Kidney capillary endothelial cell (primary cell): Measurements from ENCODE around the gene CADM2.

Experiments
- DNase-seq: peaks from one replicate; pipeline ENCODE4 v3.0.0-alpha.2; 2018; ENCODE audit warnings: low spot score

CADM2 gene

DNA sequence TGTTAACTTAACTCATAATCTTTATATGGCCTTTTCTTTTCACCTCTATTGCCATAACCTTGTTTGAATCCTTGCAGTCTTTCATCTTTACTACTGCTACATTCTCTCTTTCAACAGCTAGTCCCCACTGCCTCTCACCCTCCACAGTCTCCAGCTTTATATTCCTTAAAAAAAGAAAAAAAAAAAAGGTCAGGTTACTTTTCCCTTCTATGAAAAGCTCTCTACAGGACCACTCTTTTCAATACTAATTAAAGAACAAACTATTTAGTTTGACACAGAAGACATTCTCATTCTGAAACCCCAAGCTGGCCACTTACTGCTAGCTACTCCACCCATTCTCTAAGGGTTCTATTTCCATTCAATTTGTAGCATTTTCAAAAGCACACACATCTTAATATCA lies 25.6 kb downstream of the CADM2 start:
- no peak for DNase-seq

DNA sequence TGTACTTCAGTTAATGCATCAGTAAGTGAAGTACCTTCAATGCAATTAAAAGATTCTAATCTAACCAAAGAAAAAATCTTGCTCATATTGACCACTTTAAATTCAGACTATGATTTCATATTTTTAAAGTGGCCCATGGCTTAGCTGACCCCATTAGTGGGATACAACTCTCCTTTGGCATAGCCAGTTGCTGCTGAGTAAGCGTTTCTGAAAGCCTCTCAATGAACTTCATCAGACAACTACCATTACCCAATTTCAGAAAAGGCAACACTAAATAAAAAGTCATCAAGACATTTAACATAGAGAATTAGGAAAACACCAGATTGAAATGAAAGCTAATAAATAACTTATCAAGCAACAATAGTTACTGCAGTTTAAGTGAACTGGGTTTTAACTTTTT lies 27.0 kb downstream of the CADM2 start:
- no peak for DNase-seq

DNA sequence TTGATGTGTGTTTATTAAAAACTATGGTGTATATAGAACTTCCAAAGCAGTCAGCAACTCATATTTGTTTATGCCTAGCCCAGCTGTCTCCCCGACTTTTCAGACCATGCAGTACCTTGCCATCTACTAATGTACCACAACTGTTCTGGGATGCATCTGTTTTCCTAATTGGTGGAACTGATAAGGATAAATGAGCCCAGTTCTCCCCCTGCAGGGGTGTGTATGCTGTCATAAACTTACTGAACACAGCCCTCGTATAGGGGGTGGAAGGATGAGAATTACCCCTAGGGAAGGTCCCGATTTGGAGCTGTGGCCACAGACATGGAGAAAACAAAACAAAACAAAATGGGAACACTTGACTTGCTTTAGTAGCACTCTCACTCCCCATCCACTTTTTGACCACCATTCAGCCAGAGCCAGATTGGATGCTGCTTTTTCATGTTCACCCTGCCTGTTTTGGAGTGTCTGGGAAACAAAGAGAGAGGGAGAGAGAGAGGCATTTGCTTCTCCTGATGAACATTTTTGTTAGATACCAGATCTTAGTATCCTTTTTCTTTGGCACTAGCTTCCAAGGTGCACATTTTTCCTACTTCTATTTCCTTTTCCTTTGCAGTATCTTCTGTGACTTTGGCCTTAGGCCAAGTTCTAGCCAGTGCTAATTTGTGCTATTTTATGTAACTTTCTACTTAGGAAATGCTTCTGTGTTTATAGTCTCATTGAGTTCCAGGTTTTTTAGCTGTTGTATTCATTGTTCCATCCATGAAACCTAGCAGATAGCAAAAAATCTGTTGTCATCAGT lies 29.1 kb downstream of the CADM2 start:
- no peak for DNase-seq

DNA sequence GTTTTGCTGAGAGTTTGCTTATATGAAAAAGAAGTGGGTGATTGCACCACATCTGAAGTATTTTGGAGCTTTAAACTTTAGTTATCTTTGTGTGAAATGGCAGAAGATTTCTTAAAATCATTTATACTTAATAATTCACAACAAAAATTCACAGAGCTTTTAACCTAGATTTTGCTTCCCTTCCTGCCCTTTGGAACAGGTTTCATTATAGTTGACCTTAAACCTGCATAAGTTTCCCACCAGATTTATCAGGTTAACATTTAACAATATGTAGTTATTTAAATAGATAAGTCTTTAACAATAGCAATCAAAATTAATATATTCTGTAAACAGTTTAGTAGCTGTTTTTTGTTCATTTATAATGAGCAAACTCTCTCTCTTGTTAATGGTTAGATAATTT lies 30.3 kb downstream of the CADM2 start:
- no peak for DNase-seq

DNA sequence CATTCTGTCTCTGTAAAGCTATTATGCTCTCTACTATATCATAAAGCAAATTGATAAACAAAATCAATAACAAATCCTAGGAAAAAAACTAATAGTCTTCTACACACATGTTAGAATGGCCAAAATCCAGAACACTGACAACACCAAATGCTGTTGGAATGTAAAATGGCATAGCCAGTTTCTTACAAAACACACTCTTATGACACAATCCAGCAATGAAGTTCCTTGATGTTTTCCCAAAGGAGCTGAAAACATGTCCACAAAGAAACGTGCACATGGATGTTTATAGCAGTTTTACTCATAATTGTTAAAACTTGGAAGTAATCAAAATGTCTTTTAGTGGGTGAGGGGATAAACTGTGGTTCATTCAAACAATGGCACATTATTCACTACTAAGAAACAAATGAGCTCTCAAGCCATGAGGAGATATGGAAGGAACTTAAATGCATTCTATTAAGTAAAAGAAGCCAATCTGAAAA lies 32.7 kb downstream of the CADM2 start:
- no peak for DNase-seq

DNA sequence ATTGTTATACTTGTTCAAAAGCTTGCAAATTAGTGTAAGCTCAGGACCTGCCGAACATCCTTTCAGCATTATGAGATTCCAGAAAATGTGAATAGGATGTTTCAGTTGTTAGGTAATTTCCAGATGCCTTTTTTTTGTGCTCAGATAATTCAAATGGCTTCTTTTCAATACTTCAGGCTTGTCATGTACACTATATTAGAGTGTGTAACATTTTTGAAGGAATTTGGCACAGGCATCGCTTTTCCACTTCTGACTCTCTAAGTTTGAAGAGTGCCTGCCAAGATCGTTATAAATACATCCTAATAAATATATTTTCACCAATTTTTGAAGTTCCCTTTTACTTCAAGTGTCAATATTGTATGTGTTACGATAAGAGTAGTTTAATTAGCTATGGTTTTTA lies 35.2 kb downstream of the CADM2 start:
- no peak for DNase-seq

DNA sequence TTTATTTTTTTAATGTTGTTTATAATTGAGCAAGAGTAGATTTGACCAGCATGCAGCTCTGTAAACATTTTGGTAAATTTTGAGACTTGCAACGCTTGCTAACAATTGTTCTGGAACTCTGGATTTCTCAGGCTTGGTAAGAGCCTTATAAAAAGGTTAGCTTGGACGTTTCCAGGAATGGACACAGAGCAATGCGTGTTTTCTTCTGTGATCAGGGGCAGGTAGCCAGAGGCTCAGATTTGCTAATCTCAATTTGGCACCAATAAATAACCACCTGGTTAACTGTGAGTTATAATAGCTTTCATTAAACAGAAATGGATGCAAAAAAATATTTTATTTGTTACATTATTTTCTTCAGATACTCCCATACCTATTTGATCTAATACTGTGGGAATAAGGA lies 39.8 kb downstream of the CADM2 start:
- DNase-seq: no peak

DNA sequence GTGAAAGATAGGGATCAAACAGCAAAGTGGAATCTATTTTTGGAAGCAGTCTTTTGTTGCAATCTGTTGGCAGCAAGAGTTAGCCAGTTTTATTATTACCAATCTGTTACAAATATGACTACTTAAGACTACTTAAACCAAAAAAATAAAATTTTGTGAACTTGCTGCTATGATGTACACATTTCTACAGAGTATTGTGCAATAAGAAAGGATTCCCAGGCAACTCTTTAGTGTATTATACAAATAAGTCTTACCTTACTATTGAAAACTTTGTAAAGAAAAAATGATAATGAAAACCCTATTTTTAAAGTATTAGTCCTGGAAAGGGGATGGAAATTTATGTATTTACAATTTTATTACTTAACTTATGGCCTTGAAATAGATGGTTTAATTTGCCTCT lies 44.7 kb downstream of the CADM2 start:
- DNase-seq: no peak

DNA sequence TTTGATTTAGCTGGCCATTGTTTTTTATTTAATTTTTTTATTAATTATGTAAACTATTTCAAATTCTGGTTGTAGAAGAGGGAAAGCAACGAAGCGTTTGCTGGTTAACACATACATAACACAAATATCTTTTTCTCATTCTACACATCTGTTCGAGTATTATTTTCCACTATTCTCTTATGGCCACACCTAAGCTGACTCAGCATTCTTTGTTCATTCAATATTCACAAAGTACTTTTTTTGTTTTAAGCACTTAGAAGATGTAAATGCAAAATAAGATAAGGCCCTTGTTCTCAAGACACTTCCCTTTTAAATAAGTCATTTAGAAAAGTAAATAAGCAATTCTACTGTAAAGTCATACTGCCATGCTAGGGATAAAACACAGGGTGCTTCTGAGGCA lies 45.4 kb downstream of the CADM2 start:
- DNase-seq: no peak

DNA sequence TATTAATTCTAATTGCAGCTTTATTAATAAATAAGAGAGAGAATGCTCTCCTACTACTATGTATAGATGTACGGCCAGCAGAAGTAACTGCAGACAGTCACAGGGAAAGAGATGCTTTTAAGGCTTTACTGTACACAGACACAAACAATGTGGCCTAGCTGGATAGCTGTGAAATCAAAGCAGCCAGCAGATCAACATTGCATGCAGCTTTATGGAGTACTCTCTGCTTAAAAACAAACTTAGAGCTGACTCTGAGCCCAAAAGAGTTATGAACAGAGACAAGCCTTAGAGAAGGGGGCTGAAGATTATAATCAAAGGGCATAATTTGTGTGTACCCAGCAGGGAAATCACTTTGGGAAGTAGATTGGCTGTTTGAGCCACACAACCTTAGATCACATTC lies 47.2 kb downstream of the CADM2 start:
- DNase-seq: no peak

DNA sequence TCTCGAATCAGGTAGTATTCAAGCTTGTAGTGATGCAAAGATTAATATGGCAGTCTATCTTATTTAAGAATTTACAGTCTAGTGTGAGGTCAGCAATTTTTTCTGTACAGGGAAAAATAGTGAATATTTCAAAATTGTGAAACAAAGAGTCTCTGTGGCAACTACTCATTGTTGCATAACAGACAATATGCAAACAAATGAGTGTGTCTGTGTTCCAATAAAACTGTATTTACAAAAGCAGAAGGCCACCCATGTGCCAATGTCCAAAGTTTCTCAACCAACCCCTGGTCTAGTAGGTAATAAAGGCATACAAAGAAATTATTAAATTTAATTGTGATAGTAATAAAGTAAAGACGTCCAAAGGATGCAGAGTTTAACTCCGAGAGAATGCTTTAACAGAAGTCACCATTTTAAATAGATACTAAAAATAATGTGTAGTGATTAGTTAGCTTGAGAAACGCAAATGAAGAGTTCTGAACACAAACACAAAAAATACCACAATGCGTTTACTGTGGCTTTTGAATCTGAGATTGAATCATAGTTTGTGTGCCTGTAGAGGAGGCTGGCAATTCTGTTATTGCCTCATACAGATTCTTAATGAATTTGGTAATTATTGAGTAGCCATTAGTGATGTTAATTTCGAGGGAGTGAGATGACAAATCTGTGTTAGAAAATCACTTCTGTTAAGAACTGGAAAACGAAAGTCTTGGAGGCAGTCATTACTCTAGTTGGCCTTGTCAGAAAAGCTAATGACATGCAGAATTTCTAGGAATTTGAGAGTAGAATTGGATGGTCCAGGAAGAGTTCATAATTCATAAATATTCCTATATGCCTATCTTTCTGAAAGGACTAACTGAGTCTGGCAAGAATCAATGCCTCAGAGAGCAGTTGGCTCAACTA lies 48.7 kb downstream of the CADM2 start:
- DNase-seq: no peak

DNA sequence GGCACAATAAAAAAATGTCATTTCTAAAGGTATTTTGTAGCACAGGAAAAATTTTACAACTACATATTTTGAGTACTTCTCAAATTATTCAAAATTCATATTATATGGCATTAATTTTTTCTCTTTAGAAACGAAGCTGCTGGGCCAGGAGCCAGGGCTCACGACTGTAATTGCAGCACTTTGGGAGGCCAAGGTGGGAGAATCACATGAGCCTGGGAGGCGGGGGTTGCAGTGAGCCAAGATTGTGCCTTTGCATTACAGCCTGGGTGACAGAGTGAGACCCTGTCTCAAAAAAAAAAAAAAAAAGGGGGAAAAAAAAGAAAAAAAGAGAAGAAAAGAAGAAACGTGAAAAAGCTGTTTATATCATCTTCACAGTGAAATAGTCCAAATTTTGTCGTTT lies 62.0 kb downstream of the CADM2 start:
- DNase-seq: no peak

DNA sequence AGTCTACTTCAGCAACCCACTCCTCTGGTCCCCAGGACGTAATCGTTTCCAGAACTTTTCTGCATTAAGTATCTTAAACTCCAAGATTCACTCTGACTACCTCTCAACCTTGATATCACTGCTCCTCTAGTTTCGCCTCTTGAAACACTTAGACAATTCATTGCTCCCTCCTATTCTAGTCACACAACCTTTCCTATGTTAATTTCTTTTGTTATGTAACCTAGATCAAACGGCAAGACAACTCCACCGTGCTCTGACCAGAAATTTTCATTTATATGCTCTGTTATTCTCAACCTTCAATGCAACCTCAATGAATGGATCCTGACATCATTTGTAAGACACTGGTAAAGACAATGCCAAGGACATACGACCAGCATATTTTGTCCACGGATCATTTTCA lies 71.3 kb downstream of the CADM2 start:
- DNase-seq: no peak

DNA sequence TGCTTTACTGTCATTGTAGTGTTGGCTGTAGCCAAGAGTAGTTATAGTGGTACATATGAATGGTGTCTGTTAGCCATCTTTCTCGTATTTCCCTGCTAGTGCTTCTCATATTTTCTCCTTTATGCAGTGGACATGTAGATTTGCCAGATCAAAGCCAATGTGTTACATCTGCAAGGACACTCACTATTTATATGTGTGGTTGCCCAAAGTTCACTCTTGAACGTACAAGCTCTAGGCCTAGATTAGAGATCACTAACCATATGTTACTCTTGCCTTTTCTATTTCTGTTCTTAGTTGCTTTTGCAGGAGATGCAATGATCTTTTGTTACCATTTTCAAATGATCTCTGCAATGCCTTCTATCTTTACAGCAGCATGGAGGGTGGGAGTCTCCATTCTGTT lies 78.4 kb downstream of the CADM2 start:
- no peak for DNase-seq

DNA sequence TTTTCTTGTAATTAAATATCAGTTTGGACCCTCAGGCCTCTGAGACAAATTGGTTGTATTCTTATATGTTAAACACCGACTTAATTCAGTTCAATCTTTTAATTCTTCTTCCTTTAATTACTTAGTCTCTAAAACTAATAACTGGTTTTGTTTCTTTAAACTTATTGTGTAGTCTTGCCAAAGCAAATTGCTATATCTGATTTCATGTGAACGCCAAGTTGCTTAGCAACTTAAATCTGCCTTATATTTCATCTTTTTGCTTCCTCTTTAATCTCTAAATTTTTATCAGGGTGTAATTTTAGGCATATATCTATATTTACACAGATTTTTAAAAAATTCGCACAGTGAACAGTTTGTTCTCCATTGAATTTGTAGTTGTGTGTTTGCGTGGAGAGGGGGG lies 82.2 kb downstream of the CADM2 start:
- no peak for DNase-seq

DNA sequence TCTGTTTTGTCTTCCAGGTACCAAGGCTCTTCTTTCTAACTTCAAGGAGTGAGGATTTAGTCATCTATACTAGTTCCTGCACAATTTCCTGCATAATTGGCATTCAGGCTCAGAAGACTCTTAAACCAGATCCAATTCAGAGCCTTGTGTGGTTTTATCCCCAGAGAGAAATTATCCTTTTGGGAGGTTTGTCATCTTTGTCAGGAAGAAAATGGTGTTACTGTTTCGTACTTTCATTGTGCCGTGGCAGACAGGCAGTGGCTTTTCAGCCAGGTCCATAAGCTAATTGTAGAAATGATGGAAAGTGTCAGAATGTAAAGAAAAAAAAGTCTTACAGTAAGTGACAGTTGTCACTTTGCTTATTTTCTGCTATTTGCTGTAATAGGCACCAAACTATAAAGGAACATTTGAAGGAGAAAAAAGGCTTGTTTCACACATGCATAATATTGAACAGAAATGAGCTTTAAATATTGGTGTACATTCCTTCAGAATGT lies 82.8 kb downstream of the CADM2 start:
- DNase-seq: no peak

DNA sequence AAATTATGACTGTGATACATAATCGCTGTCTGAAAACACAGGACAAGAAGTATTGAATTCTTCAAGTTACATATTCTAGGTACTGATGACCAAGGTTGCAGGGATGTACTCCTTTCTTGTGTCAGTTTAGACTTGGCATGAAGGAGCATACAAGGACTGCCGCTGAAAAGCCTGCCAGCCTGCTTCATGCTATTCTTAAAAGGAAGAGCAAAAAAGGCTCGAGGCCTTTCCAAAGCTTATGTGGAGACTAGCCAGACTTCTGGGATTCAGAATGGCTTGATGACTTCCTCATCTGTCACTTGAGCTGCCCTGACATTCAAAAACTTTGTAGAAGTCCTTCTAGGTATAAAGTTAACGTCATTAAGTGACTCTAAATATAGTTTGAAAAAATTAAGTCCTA lies 92.0 kb downstream of the CADM2 start:
- no peak for DNase-seq

DNA sequence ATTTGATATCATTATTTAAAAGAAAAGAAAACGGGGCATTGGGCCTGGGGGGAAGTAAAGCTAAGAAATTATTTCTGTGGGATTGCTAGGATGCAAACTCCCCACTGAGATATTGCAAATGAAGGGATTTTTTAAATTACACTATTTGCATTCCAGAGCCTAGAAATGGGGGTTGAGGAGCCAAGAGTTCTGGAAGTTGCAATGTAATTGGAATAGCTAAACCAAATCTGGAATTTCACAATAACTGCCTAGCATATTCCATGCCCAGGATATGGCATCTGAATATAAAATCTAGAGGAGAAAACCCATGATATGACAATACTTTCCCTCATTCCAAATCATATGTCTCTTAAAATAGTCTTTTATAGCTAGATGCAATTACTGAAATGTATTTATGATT lies 93.0 kb downstream of the CADM2 start:
- no peak for DNase-seq

DNA sequence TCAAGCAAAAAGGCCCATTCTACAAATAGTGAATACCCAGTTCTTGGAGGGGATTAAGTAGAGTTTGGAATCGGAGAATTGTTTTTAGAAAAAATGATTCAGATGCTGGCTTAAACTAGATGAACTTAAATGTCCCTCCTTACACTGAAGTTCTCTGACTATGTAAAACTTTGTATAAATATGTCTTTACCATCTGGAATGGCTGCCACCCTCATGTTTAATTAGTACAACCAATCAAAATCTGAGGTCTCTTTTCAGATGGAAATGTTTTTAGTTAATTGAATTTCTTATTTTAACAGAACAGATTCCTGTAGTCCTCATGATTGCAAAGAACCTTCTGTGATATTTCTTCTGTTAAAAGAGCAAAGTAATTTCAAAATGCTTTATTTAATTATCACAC lies 94.8 kb downstream of the CADM2 start:
- DNase-seq: no peak

DNA sequence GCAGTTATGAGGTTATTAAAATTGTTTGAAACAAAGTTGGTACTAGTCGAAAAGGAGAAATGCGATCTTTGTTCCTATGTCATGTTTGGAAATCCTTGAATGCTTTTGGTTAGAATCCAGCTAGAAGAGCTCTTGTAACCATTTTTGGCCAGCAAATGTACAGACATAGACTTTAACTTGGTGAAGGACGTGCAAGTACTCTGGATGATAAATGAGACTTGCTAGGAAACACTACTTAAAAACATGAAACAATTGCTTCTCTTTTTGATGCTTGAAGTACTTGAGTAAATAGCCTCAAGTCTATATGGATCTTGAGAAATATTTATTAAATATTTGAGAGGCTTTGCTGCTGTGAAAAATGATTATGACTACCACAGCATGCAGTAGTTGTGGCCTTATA lies 95.8 kb downstream of the CADM2 start:
- DNase-seq: no peak

DNA sequence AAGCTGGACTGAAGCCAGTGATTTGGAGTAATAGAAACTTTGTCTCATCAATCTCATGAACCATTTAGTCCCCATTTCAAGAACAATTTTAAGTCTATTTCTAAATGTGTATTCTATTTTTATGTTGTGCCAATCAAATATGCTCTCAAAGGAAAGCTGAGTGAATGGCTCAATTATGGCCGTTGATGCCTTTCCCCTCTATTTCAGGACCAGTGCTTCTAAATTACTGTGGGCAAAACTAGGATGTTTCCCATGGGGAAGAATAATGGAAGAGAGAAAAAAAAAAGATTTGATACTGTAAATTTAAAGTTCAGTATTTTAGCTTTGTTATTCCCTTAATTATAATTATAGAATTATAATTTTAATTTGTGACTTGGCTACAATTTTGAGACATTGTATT lies 110.1 kb downstream of the CADM2 start:
- no peak for DNase-seq

DNA sequence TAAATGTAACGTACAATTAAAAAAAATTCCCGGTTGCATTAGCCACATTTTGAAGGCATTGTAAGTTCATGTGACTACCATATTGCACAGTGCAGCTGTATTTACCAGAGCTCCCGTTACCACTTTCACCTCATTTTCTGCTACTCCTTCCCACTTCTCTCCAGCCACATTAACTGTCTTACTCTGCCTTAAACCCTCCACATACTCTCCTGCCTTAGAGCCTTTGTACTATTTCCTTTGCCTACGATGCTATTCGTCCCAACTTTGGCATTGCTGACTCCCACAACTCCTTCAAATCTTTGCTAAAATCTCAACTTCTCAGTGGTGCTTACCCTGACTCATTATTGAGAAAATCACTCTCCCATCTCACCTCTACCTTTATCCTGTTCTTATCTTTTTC lies 115.2 kb downstream of the CADM2 start:
- DNase-seq: no peak

DNA sequence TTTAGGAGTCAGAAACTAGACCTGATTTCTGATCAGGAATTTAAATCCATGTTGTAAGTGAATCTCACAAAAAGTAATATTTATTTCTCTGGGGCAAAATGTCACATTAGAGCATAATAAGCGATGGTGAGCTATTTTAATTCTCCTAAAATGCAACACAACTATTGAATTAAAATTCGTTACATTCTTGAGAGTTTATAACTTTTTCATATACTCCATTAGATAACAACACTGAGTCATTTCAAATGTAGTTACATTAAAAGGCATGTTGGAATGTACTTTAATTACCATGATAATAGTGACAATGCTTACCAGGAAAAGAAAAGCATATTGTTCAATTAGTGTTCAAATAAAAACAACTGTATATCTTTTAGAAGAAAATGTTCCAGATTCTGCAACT lies 116.9 kb downstream of the CADM2 start:
- no peak for DNase-seq
